PFSK-1 (cell line): ENCODE measurements around the gene FXYD4.

ENCODE experiments used
- POLR2AphosphoS5 ChIP-seq: IDR thresholded peaks from 2 replicates; pipeline ENCODE4 v1.6.1; 2012; ENCODE audit warnings: low read depth, mild to moderate bottlenecking, control low read depth, low read length, moderate library complexity
- SIN3A ChIP-seq: IDR thresholded peaks from 2 replicates; pipeline ENCODE4 v1.6.1; 2012; ENCODE audit warnings: mild to moderate bottlenecking, low read length, moderate library complexity, borderline replicate concordance; ENCODE audit not compliant: insufficient read depth
- TAF1 ChIP-seq: IDR thresholded peaks from 2 replicates; pipeline ENCODE4 v1.6.1; 2012; ENCODE audit warnings: low read length, control low read depth, borderline replicate concordance; ENCODE audit not compliant: insufficient read depth
- TF ChIP-seq, protein P1 (sequence below), 2 experiments: IDR thresholded peaks; 2 replicates each; pipeline versions ENCODE4 v1.6.1 to v1.8.0; 2011 to 2012; ENCODE audit warnings: low read depth in 2 of 2, low read length in 2 of 2, control low read depth in 1 of 2, inconsistent platforms in 1 of 2, mild to moderate bottlenecking in 1 of 2, moderate library complexity in 1 of 2; ENCODE audit not compliant: insufficient read depth in 1 of 2

DNA sequence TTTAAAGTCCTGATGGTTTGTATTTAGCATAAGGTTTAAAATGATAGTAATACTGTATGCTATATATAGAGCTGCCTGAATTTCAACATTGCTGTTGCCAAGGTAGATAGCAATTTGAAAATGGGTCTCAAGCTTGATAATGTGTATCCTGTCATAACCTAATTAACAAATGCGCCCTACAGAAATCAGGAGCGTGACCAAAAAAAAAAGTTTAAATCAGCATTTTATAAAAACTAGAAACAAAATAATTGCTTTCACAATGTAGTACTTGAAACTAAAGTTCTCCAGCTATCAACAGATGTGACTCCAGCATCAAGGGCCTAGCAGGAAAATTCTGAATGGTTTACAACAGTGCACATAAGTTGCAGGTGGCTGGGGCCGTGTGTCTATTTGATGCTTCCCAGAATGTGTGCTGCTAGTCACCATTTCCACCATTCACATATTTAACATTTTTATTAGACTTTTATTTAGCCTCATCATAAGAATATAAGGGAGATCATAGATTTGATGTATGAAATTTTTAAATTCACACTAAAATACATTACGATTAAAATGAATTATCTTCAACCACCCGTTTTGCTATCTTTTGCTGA lies 14.1 kb downstream of the FXYD4 start:
- TF ChIP-seq POLR2AphosphoS5, result peak; percentile 22; the same call in 1 of the 2 replicates
- no peak for TF ChIP-seq SIN3A
- TF ChIP-seq, protein P1, sequence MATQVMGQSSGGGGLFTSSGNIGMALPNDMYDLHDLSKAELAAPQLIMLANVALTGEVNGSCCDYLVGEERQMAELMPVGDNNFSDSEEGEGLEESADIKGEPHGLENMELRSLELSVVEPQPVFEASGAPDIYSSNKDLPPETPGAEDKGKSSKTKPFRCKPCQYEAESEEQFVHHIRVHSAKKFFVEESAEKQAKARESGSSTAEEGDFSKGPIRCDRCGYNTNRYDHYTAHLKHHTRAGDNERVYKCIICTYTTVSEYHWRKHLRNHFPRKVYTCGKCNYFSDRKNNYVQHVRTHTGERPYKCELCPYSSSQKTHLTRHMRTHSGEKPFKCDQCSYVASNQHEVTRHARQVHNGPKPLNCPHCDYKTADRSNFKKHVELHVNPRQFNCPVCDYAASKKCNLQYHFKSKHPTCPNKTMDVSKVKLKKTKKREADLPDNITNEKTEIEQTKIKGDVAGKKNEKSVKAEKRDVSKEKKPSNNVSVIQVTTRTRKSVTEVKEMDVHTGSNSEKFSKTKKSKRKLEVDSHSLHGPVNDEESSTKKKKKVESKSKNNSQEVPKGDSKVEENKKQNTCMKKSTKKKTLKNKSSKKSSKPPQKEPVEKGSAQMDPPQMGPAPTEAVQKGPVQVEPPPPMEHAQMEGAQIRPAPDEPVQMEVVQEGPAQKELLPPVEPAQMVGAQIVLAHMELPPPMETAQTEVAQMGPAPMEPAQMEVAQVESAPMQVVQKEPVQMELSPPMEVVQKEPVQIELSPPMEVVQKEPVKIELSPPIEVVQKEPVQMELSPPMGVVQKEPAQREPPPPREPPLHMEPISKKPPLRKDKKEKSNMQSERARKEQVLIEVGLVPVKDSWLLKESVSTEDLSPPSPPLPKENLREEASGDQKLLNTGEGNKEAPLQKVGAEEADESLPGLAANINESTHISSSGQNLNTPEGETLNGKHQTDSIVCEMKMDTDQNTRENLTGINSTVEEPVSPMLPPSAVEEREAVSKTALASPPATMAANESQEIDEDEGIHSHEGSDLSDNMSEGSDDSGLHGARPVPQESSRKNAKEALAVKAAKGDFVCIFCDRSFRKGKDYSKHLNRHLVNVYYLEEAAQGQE (IDR thresholded peaks at IDR 0.05; ENCODE audit: insufficient read depth in 1 of 2, low read depth in 2 of 2, low read length in 2 of 2), result no peak
- TF ChIP-seq TAF1, result no peak
